Activated CD8-positive, alpha-beta T cell treated with anti-CD3 and anti-CD28 coated beads for 36 hours (primary cell): ENCODE data around the gene SLC27A3. TPM values are rescaled to one million over a fixed set of nuclear protein-coding genes. Genes with fewer than 3 reads are reported as not detected.
"Not testable (repeated sequence)": the region's sequence is repeated elsewhere in the genome, so short reads cannot be mapped to it uniquely, and the experiment has no call there.

Experiments used
- ATAC-seq: fragments of 200-7000 bp; cut with Tn5 transposase; one replicate; pipeline ENCODE4 v1.10.0; 2021; ENCODE audit warnings: mild to moderate bottlenecking, moderate library complexity
- CTCF ChIA-PET: fragments of 350-600 bp; sonication (Branson Sonifier 250); formaldehyde crosslinking; loops from one replicate; lab custom pipeline; 2021; ENCODE audit warnings: antibody characterized with exemption; lab: Charles Lee
- POLR2A ChIA-PET: fragments of 350-600 bp; sonication (Branson Sonifier 250); formaldehyde crosslinking; loops from one replicate; lab custom pipeline; 2021; ENCODE audit warnings: antibody characterized with exemption; lab: Charles Lee
- DNase-seq: peaks from one replicate; pipeline ENCODE4 v3.0.0-alpha.2; 2020
- H3K27ac Mint-ChIP-seq: one replicate; pipeline ENCODE4 v1.8.0; 2021; ENCODE audit warnings: mild to moderate bottlenecking, mixed read lengths
- H3K27me3 Mint-ChIP-seq: one replicate; pipeline ENCODE4 v1.8.0; 2021; ENCODE audit warnings: mixed read lengths
- H3K36me3 Mint-ChIP-seq: one replicate; pipeline ENCODE4 v1.8.0; 2021; ENCODE audit warnings: low read depth, mixed read lengths
- H3K4me1 Mint-ChIP-seq: one replicate; pipeline ENCODE4 v1.8.0; 2021; ENCODE audit warnings: low read depth, mixed read lengths
- H3K4me3 Mint-ChIP-seq: one replicate; pipeline ENCODE4 v1.8.0; 2021; ENCODE audit warnings: mild to moderate bottlenecking, moderate library complexity, mixed read lengths
- H3K9me3 Mint-ChIP-seq: one replicate; pipeline ENCODE4 v1.8.0; 2021; ENCODE audit warnings: mixed read lengths
- intact Hi-C: fragments of 100-400 bp; cut with micrococcal nuclease; formaldehyde crosslinking; loops from one replicate; pipeline ENCODE4 v1.10.0; 2022
- total RNA-seq, 2 experiments: library from RNA; stranded (reverse); gene quantifications; one replicate each; pipeline ENCODE4 v1.2.3, GENCODE V29; 2021
- TF ChIP-seq, protein P1 (sequence below): fragments of 200-600 bp; IDR thresholded peaks from one replicate; pipeline ENCODE4 v1.8.0; 2022; ENCODE audit warnings: antibody characterized with exemption, mild to moderate bottlenecking

SLC27A3 gene
- total RNA-seq, 2 experiments from 2014 or later: 7.2 to 10.0 TPM

DNA sequence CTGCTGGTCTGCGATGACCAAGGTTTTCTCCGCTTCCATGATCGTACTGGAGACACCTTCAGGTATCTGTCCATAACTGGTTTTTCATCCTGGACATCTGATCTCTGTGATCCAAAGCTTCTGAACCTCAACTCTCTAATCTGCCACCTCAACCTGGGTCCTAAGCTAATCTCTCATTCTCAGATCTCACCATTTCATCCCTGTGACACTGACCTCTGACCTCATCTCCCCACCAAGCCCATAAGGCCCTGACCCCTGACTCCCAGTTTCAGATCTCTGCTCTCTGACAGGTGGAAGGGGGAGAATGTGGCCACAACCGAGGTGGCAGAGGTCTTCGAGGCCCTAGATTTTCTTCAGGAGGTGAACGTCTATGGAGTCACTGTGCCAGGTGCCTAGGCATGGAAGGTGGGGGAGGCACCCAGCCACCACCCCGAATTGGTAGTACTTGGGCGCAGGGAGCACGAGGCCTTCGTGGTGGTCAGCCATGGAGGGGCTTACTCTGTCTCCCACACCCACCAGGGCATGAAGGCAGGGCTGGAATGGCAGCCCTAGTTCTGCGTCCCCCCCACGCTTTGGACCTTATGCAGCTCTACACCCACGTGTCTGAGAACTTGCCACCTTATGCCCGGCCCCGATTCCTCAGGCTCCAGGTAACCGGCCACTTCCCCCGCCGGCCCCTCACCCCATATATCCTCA, 3.8 kb downstream of the SLC27A3 start:
- TF ChIP-seq, protein P1, sequence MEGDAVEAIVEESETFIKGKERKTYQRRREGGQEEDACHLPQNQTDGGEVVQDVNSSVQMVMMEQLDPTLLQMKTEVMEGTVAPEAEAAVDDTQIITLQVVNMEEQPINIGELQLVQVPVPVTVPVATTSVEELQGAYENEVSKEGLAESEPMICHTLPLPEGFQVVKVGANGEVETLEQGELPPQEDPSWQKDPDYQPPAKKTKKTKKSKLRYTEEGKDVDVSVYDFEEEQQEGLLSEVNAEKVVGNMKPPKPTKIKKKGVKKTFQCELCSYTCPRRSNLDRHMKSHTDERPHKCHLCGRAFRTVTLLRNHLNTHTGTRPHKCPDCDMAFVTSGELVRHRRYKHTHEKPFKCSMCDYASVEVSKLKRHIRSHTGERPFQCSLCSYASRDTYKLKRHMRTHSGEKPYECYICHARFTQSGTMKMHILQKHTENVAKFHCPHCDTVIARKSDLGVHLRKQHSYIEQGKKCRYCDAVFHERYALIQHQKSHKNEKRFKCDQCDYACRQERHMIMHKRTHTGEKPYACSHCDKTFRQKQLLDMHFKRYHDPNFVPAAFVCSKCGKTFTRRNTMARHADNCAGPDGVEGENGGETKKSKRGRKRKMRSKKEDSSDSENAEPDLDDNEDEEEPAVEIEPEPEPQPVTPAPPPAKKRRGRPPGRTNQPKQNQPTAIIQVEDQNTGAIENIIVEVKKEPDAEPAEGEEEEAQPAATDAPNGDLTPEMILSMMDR: no peak
- H3K27me3 Mint-ChIP-seq: no peaks in the 10 kb centered on the region
- H3K36me3 Mint-ChIP-seq: peaks cover 5% of the 10 kb centered on the region
- no peak overlapping the region for H3K4me3 Mint-ChIP-seq
- DNase-seq (no peak), ATAC-seq (no peak)
- H3K9me3 Mint-ChIP-seq: no peaks in the 10 kb centered on the region
- H3K27ac Mint-ChIP-seq: no peak overlapping the region
- ChIA-PET POLR2A (no interaction called here), CTCF (no interaction called here)
- intact Hi-C loops: no loop called here
- peaks cover 29% of the 10 kb centered on the region for H3K4me1 Mint-ChIP-seq

DNA sequence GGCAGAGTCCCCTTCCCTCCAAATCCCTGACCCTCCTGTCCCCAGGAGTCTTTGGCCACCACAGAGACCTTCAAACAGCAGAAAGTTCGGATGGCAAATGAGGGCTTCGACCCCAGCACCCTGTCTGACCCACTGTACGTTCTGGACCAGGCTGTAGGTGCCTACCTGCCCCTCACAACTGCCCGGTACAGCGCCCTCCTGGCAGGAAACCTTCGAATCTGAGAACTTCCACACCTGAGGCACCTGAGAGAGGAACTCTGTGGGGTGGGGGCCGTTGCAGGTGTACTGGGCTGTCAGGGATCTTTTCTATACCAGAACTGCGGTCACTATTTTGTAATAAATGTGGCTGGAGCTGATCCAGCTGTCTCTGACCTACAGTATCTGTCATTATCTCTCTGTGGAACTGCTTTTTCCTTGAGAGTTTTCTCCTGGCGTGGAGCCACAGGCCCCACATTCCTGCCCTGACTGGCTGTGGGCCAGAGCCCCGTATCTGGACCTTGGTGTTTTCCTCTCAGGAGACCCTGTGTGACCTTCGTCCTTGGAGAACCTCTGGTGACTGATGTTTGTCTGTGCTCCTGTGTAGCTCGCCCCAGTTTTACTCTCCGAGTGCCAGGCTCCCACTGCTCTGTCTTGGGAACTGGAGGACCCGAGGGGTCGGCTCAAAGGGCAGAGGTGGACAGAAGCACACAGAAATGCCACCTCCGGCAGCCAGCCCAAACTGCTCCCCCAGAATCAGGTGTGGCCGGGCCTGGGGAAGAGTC, 4.8 kb downstream of the SLC27A3 start:
- TF ChIP-seq, protein P1: no peak
- Mint-ChIP-seq H3K9me3 (no peaks in the 10 kb centered on the region), H3K27me3 (no peaks in the 10 kb centered on the region), H3K4me1 (peaks cover 19% of the 10 kb centered on the region), H3K27ac (no peak overlapping the region), H3K36me3 (no peaks in the 10 kb centered on the region), H3K4me3 (no peak overlapping the region)
- DNase-seq: no peak
- ChIA-PET CTCF (interaction anchor here (1.2 to 1.3 kb wide), 2 partner anchors 103 to 208 kb away, joined by 4 to 5 read pairs; no protein-coding TSS in a partner anchor), POLR2A (no interaction called here)
- intact Hi-C loops: no loop called here
- ATAC-seq: no peak

DNA sequence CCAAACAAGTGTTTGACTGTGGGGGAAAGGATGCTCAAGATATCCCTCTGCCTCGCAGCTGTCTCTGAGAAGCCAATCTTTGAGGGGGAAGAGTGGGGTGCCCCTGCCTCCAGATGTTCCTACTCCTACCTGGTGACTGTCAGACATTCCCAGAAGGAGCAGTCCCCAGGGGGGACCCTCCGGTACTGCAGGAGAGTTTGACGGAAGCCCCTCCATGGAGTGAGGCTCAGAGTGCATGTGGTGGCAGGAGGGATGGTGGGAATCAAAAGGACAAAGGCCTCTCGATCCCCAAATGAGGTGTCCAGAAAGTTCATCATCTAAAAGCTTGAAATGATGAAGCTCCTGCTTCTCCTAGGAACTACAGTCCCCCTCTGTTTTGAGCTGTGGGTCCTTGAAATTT, 5.3 kb downstream of the SLC27A3 start:
- Mint-ChIP-seq H3K4me1 (peaks cover 19% of the 10 kb centered on the region), H3K9me3 (no peaks in the 10 kb centered on the region), H3K36me3 (no peaks in the 10 kb centered on the region), H3K4me3 (no peak overlapping the region), H3K27me3 (no peaks in the 10 kb centered on the region), H3K27ac (no peak overlapping the region)
- ChIA-PET CTCF (interaction anchor here (1.2 to 1.3 kb wide), 2 partner anchors 103 to 207 kb away, joined by 4 to 5 read pairs; no protein-coding TSS in a partner anchor), POLR2A (no interaction called here)
- ATAC-seq (no peak), DNase-seq (no peak)
- intact Hi-C loops: no loop called here
- TF ChIP-seq, protein P1: no peak

DNA sequence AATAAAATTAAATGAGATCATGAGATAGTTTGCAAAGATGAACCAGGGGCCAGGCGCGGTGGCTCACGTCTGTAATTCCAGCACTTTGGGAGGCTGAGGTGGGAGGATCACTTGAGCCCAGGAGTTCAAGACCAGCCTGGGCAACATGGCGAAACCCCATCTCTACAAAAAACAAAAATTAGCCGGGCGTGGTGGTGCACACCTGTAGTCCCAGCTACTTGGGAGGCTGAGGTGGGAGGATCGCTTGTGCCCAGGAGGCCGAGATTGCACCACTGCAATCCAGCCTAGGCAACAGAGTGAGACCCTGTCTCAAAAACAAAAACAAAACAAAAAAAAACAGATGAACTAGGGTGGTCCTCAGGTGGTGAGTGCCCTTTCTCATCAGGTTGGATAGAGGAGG, 7.4 kb downstream of the SLC27A3 start:
- H3K9me3 Mint-ChIP-seq, H3K4me1 Mint-ChIP-seq, H3K36me3 Mint-ChIP-seq, ATAC-seq, intact Hi-C loops, H3K27me3 Mint-ChIP-seq, POLR2A ChIA-PET, DNase-seq: not testable (repeated sequence)
- peak overlapping the region; percentile 76 for H3K4me3 Mint-ChIP-seq
- peak overlapping the region; percentile 93 for H3K27ac Mint-ChIP-seq
- CTCF ChIA-PET: interaction anchor here (1.0 to 1.1 kb wide), 2 partner anchors 28 to 204 kb away, joined by 3 read pairs; partner anchors contain the start of gene RAB13

DNA sequence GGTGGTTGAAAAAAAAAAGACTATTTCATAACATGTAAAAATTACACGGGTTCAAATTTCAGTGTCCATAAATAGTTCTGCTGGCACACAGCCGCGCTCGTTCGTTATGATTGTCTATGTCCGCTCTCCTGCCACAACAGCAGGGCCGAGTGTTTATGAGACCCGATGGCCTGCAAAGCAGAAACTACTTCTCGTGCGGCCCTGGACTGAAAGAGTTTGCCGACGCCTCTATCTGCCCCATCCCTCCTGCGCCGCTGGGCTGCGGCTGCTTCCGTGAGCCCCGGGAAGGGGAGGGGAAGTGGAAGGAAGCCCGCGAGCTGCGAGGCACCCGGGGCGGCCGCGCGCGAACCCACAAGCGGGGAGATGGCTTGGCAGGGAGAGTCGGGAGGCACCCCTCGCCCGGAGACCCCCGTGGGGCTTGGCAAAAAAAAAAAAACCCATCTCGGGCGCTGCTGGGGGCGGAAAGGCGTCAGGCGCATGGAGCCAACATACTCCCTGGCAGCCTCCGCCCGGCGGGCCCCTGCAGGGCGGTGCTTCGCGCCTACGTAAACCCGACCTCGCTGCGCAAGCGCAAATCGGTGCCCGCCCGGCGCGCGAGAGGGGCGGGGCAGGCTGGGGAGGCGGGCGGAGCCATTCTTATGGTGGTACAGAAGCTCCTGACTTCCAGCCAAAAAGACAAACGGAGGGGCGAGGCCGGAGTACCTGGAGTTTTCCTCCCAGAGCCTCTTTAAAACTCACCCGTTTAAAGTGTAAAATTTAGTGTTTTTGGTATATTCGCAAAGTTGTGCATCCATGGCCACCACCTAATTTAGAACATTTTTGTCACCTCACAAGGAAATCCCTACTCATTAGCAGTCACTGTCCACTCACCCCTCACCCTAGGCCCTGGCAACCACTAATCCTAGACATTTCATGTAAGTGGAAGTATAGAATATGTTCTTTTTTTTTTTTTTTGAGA, 8.3 kb downstream of the SLC27A3 start:
- no peaks in the 10 kb centered on the region for H3K36me3 Mint-ChIP-seq
- no peaks in the 10 kb centered on the region for H3K27me3 Mint-ChIP-seq
- CTCF ChIA-PET: interaction anchor here (0.7 to 1.0 kb wide), 2 partner anchors 14 to 22 kb away, joined by 3 to 4 read pairs; no protein-coding TSS in a partner anchor
- peak; percentile 93 for DNase-seq
- peak; percentile 98 for ATAC-seq
- intact Hi-C loops: no loop called here
- no peaks in the 10 kb centered on the region for H3K9me3 Mint-ChIP-seq
- H3K4me3 Mint-ChIP-seq: peak overlapping the region; percentile 76
- POLR2A ChIA-PET: interaction anchor here (0.6 to 1.6 kb wide), 3 partner anchors 9 to 173 kb away, joined by 3 read pairs; no protein-coding TSS in a partner anchor
- peak overlapping the region; percentile 93 for H3K27ac Mint-ChIP-seq
- TF ChIP-seq, protein P1: no peak
- H3K4me1 Mint-ChIP-seq: peaks cover 8% of the 10 kb centered on the region
